ENCODE measurements around the gene STAG3. TPM values are rescaled to one million over a fixed set of nuclear protein-coding genes. Genes with fewer than 3 reads are reported as not detected.

The STAG3 gene
- total and polyA plus RNA-seq, 9 of the 15 experiments (the other 6 are each of a cell fraction or from before 2014, with no cell fraction given): 0.54 to 2.5 (median 1.7) TPM

- TF ChIP-seq ZNF609 (CRISPR knock-in tag; IDR thresholded peaks at IDR 0.05; ENCODE audit: borderline replicate concordance) (0 out of 2 replicates have a peak, but pooled peaks have one; percentile 60), RNF2 (IDR thresholded peaks at IDR 0.05) (peak; percentile 50; the same call in 1 of the 2 replicates), NFE2L1 (tag; IDR thresholded peaks at IDR 0.05; ENCODE audit: borderline replicate concordance, low read depth) (no peak), PTRF (tag; IDR thresholded peaks at IDR 0.05) (no peak), FOXP4 (CRISPR knock-in tag; IDR thresholded peaks at IDR 0.05; ENCODE audit: borderline replicate concordance) (no peak), HIVEP1 (CRISPR knock-in tag; IDR thresholded peaks at IDR 0.05) (no peak), TGIF2 (CRISPR knock-in tag; IDR thresholded peaks at IDR 0.05) (no peak), ATF2 (CRISPR knock-in tag; IDR thresholded peaks at IDR 0.05) (no peak), TAF15 (IDR thresholded peaks at IDR 0.05; ENCODE audit: low read depth, low read length) (no peak), MAFF (IDR thresholded peaks at IDR 0.05; ENCODE audit: low read length) (no peak), FOXP1 (CRISPR knock-in tag; IDR thresholded peaks at IDR 0.05) (peak; percentile 83), ZNF143 (CRISPR knock-in tag; IDR thresholded peaks at IDR 0.05) (peak; percentile 23; the same call in 1 of the 2 replicates), AFF1 (IDR thresholded peaks at IDR 0.05; ENCODE audit: low read depth in 1 of 2, partially characterized antibody in 2 of 2) (peak; percentile 66 to 94), TCF7L2 (IDR thresholded peaks at IDR 0.05; ENCODE audit: low read depth, low read length) (no peak), ELK3 (CRISPR knock-in tag; IDR thresholded peaks at IDR 0.05) (no peak)
Observed at GRCh38 chr7:100167912-100168323, 9.8 kb upstream of the STAG3 start (continued).

All from K562 (cell line).